DND-41 (cell line): ENCODE results near the gene DHRSX.

Source experiments
- CTCF ChIP-seq: IDR thresholded peaks from 2 replicates; pipeline ENCODE4 v1.5.1; 2012; ENCODE audit warnings: borderline replicate concordance, low read length, moderate library complexity, mild to moderate bottlenecking; ENCODE audit not compliant: poor library complexity, severe bottlenecking; ENCODE audit errors: extremely low read depth
- EZH2 ChIP-seq: IDR thresholded peaks from 3 replicates; pipeline ENCODE4 v1.6.1; 2012; ENCODE audit warnings: borderline replicate concordance, low read depth, mild to moderate bottlenecking, moderate library complexity, low read length, inconsistent platforms; ENCODE audit not compliant: severe bottlenecking

GRCh38 chrX:2425286-2426071, 75.3 kb downstream of the DHRSX start:
- peak; percentile 25 for TF ChIP-seq CTCF
- no peak for TF ChIP-seq EZH2
